ENCODE results near the gene PCID2.

The PCID2 gene

DNA sequence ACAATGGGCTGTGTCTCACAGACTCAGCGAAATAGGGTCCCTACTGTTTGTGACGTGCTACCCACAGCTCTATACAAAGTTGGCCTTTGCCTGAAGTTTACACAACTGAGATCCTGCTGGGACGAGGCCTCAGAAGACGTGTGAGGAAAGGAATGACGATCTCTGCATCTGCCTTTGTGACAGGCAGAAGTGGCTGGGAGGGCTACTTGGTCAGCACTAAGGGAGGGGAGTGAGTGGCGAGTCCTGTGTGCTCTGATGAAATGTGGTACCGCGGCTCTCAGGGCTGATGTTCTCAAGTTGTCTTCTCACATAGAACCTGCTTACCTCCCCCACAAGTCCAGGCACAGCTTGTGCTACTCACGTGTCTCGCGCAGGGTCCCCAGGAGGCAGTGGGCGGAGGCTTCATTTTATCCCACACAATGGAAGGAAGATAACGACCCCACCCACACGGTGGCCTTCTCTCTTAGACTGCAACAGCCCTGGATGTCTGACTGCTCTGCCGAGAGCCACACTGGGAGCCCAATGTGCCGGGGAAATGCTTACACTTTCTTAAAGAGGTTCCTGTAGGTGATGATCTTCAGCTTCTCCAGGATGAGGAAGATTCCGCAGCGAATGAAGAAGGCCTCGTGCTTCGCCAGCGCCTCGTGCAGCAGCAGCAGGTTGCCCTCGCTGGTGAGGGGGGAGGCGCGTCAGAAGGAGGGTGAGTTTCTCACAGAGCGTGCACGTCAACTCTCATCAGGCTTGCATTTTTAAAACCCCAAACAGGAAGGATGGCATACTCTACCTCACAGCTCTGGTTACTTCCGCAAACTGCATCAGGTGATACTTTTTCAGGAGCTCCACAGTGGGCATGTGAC, 28.9 kb downstream of the PCID2 start:
- TF ChIP-seq, protein P1, sequence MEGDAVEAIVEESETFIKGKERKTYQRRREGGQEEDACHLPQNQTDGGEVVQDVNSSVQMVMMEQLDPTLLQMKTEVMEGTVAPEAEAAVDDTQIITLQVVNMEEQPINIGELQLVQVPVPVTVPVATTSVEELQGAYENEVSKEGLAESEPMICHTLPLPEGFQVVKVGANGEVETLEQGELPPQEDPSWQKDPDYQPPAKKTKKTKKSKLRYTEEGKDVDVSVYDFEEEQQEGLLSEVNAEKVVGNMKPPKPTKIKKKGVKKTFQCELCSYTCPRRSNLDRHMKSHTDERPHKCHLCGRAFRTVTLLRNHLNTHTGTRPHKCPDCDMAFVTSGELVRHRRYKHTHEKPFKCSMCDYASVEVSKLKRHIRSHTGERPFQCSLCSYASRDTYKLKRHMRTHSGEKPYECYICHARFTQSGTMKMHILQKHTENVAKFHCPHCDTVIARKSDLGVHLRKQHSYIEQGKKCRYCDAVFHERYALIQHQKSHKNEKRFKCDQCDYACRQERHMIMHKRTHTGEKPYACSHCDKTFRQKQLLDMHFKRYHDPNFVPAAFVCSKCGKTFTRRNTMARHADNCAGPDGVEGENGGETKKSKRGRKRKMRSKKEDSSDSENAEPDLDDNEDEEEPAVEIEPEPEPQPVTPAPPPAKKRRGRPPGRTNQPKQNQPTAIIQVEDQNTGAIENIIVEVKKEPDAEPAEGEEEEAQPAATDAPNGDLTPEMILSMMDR (IDR thresholded peaks at IDR 0.05): no peak
- H3K27ac ChIP-seq: no peak overlapping the region
- no peak overlapping the region for H3K4me3 ChIP-seq
- no peak for DNase-seq (ENCODE audit: low spot score)

GRCh38 chr13:113178896-113179167, 29.6 kb downstream of the PCID2 start:
- no peak overlapping the region for H3K27ac ChIP-seq
- H3K4me3 ChIP-seq: no peak overlapping the region
- TF ChIP-seq, protein P1 (IDR thresholded peaks at IDR 0.05): no peak
- no peak for DNase-seq (ENCODE audit: low spot score)

- Histone ChIP-seq H3K27ac (no peak overlapping the region), H3K4me3 (no peak overlapping the region)
- DNase-seq (ENCODE audit: low spot score): no peak
- TF ChIP-seq, protein P1 (IDR thresholded peaks at IDR 0.05): no peak
Observed at GRCh38 chr13:113178070-113178895, 30.2 kb downstream of the PCID2 start.

- Histone ChIP-seq H3K4me3 (no peak overlapping the region), H3K27ac (no peak overlapping the region)
- TF ChIP-seq, protein P1 (IDR thresholded peaks at IDR 0.05): no peak
- no peak for DNase-seq (ENCODE audit: low spot score)
Observed at GRCh38 chr13:113176822-113177221, 31.6 kb downstream of the PCID2 start.

DNA sequence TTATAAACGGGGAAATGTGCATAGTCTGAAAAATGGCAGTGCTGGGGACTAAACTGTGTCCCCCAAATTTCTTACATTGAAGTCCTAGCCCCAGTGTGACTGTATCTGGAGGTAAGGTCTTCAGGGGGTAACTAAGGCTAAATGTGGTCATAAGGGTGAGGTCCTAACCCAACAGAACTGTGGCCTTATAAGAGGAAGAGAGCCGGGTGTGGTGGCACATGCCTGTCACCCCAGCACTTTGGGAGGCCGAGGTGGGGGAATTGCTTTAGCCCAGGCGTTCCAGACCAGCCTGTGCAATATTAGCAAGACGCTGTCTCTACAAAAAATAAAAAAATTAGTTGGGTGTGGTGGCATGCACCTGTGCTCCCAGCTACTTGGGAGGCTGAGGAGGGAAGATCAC, 32.2 kb downstream of the PCID2 start:
- Histone ChIP-seq H3K4me3 (no peak overlapping the region), H3K27ac (no peak overlapping the region)
- TF ChIP-seq, protein P1 (IDR thresholded peaks at IDR 0.05): no peak
- no peak for DNase-seq (ENCODE audit: low spot score)

DNA sequence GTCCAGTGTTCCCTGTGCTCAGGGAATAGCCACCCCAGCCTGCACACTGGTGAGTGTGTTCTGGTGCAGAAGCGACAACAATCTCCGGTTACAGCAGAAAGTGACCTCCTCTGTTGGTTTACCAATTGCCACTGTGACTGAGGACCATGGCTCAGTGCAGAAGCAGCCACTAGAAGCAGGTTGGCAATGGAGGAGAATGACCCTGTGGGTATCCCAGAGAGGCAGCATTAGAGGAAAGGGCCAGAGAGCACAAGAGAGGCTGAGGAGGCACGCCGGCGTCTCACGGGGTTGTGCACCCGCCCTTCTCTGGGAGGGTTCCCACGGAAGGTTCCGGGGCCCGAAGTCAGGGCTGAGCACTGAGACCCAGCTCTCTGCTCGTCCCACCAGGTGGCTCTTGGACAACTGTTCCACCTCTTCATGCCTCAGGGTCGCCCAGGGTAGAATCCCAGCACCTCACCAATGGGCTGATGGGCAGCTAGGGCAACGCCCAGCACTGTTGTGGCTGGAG, 36.0 kb downstream of the PCID2 start:
- TF ChIP-seq, protein P1 (IDR thresholded peaks at IDR 0.05): no peak
- no peak overlapping the region for H3K4me3 ChIP-seq
- H3K27ac ChIP-seq: no peak overlapping the region
- no peak for DNase-seq (ENCODE audit: low spot score)

Measured in coronary artery (tissue), 2 donors.